ENCODE measurements around the gene PCCA. TPM values are rescaled to one million over a fixed set of nuclear protein-coding genes. Genes with fewer than 3 reads are reported as not detected.

Gene PCCA
- total RNA-seq, 1 experiment from 2014 or later: 8.9 TPM

DNA sequence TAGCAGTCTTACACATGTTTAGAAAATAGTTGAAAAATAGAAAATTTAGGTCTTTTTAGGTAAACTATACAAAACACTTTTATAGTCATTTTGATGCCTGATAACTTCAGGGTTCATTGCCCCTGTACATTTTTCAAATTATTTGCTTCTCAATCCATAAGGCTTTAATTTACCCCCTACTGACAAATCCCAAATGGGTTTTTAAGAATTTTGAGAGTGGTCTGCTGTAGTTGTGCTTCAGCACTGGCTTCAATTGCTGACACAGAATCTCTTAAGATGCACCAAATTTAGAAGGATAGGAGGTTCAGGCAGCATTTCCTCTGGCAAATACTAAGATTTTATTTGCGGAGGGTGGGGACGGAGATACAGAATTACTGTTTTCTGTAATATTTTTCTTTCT, 89.4 kb downstream of the PCCA start:
- H3K27me3 Mint-ChIP-seq (ENCODE audit: unreplicated experiment): no peaks in the 10 kb centered on the region

GRCh38 chr13:100179276-100179675, 90.4 kb downstream of the PCCA start:
- H3K27me3 Mint-ChIP-seq (ENCODE audit: unreplicated experiment): no peaks in the 10 kb centered on the region
- TF ChIP-seq, protein P1, sequence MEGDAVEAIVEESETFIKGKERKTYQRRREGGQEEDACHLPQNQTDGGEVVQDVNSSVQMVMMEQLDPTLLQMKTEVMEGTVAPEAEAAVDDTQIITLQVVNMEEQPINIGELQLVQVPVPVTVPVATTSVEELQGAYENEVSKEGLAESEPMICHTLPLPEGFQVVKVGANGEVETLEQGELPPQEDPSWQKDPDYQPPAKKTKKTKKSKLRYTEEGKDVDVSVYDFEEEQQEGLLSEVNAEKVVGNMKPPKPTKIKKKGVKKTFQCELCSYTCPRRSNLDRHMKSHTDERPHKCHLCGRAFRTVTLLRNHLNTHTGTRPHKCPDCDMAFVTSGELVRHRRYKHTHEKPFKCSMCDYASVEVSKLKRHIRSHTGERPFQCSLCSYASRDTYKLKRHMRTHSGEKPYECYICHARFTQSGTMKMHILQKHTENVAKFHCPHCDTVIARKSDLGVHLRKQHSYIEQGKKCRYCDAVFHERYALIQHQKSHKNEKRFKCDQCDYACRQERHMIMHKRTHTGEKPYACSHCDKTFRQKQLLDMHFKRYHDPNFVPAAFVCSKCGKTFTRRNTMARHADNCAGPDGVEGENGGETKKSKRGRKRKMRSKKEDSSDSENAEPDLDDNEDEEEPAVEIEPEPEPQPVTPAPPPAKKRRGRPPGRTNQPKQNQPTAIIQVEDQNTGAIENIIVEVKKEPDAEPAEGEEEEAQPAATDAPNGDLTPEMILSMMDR (IDR thresholded peaks at IDR 0.05; ENCODE audit: unreplicated experiment): no peak
- no peaks in the 10 kb centered on the region for H3K36me3 Mint-ChIP-seq (ENCODE audit: insufficient read depth, unreplicated experiment)
- intact Hi-C loops (cut with micrococcal nuclease; ENCODE audit: unreplicated experiment): no loop called here
- H3K9me3 Mint-ChIP-seq (ENCODE audit: low read depth, unreplicated experiment): no peaks in the 10 kb centered on the region
- H3K4me3 Mint-ChIP-seq (ENCODE audit: low read depth, unreplicated experiment): no peak overlapping the region
- DNase-seq: no peak
- BruUV-seq (replicated peaks): no TSS peak
- CTCF ChIA-PET: no interaction called here
- no peaks in the 10 kb centered on the region for H3K4me1 Mint-ChIP-seq (ENCODE audit: low read depth, unreplicated experiment)
- H3K27ac Mint-ChIP-seq (ENCODE audit: unreplicated experiment): no peak overlapping the region

More for the DNA sequence above, 89.4 kb downstream of the PCCA start:
- TF ChIP-seq, protein P1 (IDR thresholded peaks at IDR 0.05; ENCODE audit: unreplicated experiment): no peak
- DNase-seq: no peak
- Mint-ChIP-seq H3K36me3 (ENCODE audit: insufficient read depth, unreplicated experiment) (no peaks in the 10 kb centered on the region), H3K4me3 (ENCODE audit: low read depth, unreplicated experiment) (no peak overlapping the region), H3K27ac (ENCODE audit: unreplicated experiment) (no peak overlapping the region), H3K4me1 (ENCODE audit: low read depth, unreplicated experiment) (no peaks in the 10 kb centered on the region), H3K9me3 (ENCODE audit: low read depth, unreplicated experiment) (no peaks in the 10 kb centered on the region)
- CTCF ChIA-PET: no interaction called here
- BruUV-seq (replicated peaks): no TSS peak
- intact Hi-C loops (cut with micrococcal nuclease; ENCODE audit: unreplicated experiment): no loop called here

- no peaks in the 10 kb centered on the region for H3K27me3 Mint-ChIP-seq (ENCODE audit: unreplicated experiment)
- no peaks in the 10 kb centered on the region for H3K4me1 Mint-ChIP-seq (ENCODE audit: low read depth, unreplicated experiment)
- DNase-seq: no peak
- intact Hi-C loops (cut with micrococcal nuclease; ENCODE audit: unreplicated experiment): no loop called here
- BruUV-seq (replicated peaks): no TSS peak
- H3K36me3 Mint-ChIP-seq (ENCODE audit: insufficient read depth, unreplicated experiment): no peaks in the 10 kb centered on the region
- H3K27ac Mint-ChIP-seq (ENCODE audit: unreplicated experiment): no peak overlapping the region
- H3K4me3 Mint-ChIP-seq (ENCODE audit: low read depth, unreplicated experiment): no peak overlapping the region
- no peaks in the 10 kb centered on the region for H3K9me3 Mint-ChIP-seq (ENCODE audit: low read depth, unreplicated experiment)
- TF ChIP-seq, protein P1 (IDR thresholded peaks at IDR 0.05; ENCODE audit: unreplicated experiment): no peak
- CTCF ChIA-PET: no interaction called here
Observed at GRCh38 chr13:100182900-100183490, 94.1 kb downstream of the PCCA start.

DNA sequence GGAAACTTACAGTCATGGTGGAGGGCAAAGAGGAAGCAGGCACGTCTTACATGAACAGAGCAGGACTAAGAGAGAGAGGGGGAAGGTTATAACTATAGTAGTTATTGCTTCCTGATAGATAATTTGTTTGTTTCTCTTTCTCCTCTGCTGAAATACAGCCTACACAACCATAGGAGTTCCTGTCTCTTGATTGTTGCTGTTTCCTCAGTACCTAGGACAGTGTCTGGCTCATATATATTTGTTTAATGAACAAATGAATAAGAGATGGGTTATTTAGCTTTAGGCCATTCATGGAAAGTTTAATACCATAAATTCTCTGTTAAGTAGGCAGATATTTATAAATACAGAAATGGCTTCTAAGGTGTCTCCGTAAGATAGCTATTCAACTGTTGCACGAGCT, 95.2 kb downstream of the PCCA start:
- BruUV-seq (replicated peaks): no TSS peak
- Mint-ChIP-seq H3K27me3 (ENCODE audit: unreplicated experiment) (no peaks in the 10 kb centered on the region), H3K4me1 (ENCODE audit: low read depth, unreplicated experiment) (no peaks in the 10 kb centered on the region), H3K27ac (ENCODE audit: unreplicated experiment) (no peak overlapping the region), H3K4me3 (ENCODE audit: low read depth, unreplicated experiment) (no peak overlapping the region), H3K36me3 (ENCODE audit: insufficient read depth, unreplicated experiment) (no peaks in the 10 kb centered on the region), H3K9me3 (ENCODE audit: low read depth, unreplicated experiment) (no peaks in the 10 kb centered on the region)
- TF ChIP-seq, protein P1 (IDR thresholded peaks at IDR 0.05; ENCODE audit: unreplicated experiment): no peak
- no peak for DNase-seq
- intact Hi-C loops (cut with micrococcal nuclease; ENCODE audit: unreplicated experiment): no loop called here
- CTCF ChIA-PET: no interaction called here
